GM19455 (cell line): Measurements from ENCODE around the gene ZNF574.
"Not testable (repeated sequence)": the region's sequence is repeated elsewhere in the genome, so short reads cannot be mapped to it uniquely, and the experiment has no call there.

Source experiments
- ATAC-seq: cut with Tn5 transposase; IDR thresholded peaks from one replicate; pipeline ENCODE4 v1.9.1; 2021; ENCODE audit not compliant: unreplicated experiment

ZNF574 gene

GRCh38 chr19:42075616-42076379 lies at the start of gene ZNF574:
Gene ZNF574 (plus strand): TSS chr19:42076166. CDS start chr19:42078607, 2,441 bp downstream.
- ATAC-seq = peak; percentile 92

DNA sequence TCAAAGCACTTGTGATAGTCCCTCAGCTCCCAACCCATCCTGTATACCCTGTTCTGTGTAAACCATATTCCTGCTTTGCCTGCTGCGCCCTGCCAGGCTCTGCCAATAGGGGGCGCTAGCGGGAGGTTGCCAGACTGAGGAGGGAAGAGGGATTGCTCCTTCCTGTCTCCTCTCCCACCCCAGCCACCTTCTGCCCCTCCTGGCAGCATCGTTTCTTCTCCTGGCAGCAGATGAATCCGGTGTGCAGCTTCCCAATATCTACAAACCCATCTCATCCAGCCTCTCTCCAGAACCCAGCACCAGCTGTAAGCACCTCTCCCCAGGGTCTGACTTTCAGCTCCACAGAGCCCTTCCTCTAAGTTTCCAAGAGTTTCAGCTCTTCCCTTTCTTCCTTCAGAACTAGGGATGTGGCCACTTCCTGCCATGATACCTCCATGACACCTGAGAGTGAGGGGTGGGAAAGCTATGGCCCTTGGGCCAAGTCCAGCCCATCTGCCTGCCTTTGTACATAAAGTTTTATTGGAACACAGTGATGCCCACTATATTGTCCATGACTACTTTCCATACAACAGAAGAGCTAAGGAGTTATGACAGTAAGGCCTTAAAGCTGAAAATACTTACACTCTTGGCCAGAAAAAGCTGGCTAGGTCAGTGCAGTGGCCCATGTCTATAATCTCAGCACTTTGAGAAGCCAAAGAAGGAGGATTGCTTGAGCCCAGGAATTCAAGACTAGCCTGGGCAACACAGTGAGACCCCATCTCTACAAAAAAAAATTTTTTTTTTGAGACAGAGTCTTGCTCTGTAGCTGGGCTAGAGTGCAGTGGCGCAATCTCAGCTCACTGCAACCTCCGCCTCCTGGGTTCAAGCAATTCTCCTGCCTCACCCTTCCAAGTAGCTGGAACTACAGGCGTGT lies 47.4 kb upstream of the ZNF574 start:
- no peak for ATAC-seq

- ATAC-seq = no peak
Measured at GRCh38 chr19:42030645-42031440, 45.1 kb upstream of the ZNF574 start.

DNA sequence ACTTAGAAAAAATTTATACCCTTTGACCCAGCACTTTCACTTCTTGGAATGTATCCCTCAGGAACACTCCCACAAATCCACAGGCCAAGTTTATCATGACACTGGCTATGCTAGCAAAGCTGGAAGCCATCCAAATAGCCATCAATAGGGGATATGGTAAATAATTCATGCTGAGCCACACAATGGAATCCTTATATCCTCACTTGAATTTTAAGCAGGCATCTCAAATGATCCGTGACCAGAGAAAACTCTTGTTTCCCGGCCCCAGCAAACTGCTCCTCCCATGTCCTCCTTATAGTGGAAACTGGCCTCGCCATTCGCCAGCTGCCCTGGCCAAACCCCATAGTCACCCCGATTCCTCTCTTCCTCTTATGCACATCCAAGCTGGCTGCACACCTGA lies 43.5 kb upstream of the ZNF574 start:
- no peak for ATAC-seq

GRCh38 chr19:42033413-42033812 lies 42.6 kb upstream of the ZNF574 start:
- no peak for ATAC-seq

DNA sequence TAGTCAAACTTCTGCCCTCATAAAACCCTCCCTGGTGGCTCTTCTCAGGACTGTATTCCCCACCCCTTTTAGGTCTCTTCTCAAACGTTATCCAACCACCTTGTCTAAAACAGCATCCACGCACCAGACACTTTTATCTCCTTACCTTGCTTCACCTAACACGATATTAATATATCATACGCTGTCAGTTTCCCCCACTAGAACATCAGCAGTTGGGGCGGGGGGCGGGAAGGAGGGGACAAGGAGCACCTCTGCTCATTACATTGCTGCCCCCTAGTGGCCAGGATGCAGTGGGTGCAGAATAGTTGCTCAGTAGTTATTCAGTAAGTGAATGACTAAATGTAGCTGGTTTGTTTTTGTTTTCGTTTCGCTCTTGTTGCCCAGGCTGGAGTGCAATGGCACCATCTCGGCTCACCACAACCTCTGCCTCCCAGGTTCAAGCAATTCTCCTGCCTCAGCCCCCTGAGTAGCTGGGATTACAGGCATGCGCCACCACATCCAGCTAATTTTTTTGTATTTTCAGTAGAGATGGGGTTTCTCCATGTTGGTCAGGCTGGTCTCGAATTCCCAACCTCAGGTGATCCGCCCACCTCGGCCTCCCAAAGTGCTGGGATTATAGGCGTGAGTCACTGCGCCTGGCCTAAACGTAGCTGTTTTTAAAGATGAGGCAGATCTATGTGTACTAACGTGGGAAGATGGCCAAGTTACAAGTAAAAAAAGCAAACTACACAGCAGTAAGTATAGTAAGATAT lies 41.1 kb upstream of the ZNF574 start:
- not testable (repeated sequence) for ATAC-seq

- no peak for ATAC-seq
Measured at GRCh38 chr19:42037649-42038048, 38.3 kb upstream of the ZNF574 start.

DNA sequence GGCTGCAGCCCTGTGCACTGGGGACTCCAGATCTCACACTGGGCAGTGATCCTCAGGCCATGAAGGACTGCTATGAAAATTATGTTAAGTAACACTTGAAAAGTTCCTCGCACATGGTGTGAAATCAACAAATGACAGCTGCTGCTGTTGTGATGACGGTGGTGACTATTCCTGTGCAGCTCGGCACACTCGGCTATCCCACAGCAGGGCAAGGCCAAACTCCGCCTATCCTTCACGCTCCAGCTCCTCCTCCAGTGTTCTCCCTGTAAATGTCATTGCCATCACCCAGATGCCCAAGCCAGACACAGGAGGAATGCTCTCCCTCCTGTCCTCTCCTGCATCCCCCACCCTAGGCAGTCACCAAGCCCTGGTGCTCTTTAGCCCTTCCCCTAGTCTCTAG lies 37.3 kb upstream of the ZNF574 start:
- ATAC-seq = no peak

GRCh38 chr19:42040031-42040430 lies 35.9 kb upstream of the ZNF574 start:
- ATAC-seq = no peak

DNA sequence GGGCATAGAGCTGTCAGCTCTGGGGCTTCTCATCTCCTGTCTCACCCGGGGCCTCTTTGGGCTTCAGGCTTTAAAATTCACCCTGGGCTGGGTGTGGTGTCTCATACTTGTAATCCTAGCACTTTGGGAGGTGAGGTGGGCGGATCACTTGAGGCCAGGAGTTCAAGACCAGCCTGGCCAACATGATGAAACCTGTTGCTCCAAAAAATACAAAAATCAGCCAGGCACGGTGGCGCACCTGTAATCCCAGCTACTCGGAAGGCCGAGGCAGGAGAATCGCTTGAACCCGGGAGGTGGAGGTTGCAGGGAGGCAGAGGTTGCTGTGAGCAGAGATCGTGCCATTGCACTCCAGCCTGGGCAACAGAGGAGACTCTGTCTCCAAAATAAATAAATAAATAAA lies 35.5 kb upstream of the ZNF574 start:
- ATAC-seq = not testable (repeated sequence)

DNA sequence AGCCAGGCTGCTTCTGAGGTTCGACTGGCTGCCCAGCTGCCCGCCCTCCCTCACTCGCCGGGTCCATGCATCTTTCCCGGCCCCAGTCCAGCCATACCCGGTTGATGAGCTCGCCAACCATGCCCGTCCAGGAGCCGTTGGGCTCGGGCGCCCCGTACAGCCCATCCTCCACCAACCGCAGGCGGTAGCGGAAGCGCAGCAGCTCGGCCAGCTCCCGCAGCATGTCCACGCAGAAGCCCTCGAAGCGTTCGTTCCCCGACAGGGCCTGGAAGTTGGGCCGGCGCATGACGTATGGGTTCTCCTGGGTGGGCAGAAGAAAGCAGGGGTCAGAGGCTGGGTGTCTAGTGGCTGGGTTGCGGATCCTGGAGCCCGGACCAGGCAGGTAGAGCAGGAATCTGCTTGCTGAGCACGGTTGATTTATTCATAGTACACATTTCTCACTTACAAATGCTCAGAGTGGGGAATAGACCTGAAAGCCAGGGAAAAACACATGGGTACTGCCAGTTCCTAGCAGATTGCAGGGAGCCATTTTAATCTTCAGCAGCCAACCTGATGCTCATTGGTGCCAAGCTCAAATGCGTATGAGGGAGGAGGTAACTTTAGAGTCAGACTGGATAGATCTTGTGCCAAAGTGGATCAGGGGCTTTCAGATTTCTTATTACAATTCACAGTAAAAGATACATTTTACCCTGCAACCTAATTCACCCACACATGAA lies 33.4 kb upstream of the ZNF574 start:
- ATAC-seq = no peak

GRCh38 chr19:42045575-42045974 lies 30.4 kb upstream of the ZNF574 start:
- ATAC-seq = no peak

GRCh38 chr19:42048992-42049391 lies 27.0 kb upstream of the ZNF574 start:
- ATAC-seq = no peak

GRCh38 chr19:42051166-42052115 lies 24.5 kb upstream of the ZNF574 start:
- no peak for ATAC-seq

DNA sequence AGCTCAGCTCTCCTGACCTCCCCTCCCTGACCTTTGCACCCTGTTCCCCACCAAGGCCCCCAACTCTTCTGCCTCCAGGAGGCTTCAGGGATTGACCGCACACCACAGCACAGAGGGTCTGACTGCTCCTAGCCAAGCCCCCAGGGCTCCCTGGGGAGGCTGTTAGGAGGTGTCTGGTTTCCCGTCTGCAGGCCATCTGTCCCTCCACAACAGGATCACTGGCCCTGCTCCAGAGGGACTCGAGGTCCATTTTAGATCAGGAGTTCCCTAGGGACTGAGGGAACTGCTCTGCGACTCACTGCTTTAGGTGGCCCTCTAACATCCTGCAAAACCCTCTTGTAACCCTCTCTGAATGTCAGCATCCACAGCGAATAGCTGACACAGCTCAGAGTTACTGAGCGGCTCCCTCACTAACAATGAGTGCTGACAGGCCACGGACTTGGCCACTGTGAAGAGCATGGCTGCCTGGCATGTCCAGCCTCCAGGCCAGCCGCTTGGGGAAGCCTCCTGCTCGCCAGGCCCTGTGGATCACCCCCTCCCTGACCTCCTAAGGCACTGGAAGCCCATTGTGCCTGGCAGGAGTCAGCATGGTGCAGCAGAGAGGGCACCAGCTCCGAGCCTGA lies 23.6 kb upstream of the ZNF574 start:
- no peak for ATAC-seq

DNA sequence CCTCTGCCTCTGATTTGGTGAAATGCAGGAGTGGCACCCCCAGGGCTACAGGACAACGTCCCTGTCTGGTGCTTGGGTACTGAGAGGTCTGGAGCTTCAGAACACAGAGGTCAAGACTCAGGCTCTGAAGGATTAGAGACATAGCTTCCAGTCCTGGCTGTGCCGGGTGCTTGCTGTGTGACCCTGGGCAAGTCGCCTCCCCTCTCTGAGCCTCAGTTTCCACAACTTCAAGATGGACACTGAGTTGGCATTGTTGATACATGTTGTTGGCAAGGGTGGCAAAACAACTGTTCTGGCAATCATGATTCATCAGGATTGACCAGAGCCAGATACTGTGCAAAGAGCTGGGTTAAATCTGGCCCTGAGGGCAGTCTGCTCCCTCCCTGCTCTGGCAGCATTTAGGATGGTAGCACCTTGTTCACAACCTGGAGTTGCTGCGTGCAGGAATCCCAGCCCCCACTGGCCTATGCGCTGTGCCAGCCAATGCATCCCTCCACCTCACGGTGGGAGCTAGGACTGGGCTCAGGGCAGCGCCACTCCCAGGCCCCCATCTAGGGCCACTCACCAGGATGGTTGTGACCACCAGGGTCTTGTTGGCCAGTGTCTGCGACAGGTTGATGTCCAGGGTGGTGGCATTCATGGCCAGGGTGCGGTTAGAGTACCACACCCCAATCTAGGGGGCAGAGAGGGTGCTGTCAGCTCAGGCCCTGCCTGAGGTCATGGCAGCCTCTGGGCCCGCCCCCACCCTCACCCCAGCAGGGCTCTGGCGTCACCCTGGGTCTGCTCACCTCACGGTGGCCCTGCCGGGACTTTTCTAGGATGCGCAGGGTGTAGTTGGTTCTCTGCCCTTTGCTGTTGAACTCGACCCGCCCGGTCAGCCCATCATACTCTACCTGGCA lies 22.7 kb upstream of the ZNF574 start:
- ATAC-seq = no peak

DNA sequence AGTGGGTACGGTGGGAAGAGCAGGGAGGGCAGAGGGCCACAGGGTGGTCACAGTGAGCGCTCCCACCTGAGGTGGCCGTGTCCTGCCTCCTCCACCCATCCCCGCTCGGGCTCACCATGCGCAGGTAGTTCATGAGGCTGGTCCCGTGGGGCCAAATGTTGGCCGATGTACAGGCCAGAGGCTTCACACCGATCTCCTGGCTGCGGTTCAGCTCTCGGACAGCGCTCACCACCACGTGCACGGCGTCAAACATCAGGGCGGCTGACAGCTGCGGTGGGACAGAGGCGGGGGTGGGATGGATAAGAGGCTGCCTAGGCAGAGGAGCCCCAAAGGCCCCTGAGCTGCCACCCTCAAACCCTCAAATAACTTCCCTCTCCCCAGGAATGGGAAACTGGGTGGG lies 21.8 kb upstream of the ZNF574 start:
- no peak for ATAC-seq
